Neural cell (in vitro differentiated cells): ENCODE data around the gene ASIC2. TPM values are rescaled to one million over a fixed set of nuclear protein-coding genes. Genes with fewer than 3 reads are reported as not detected.
A peak's percentile ranks its signal among the peaks of the same experiment; 100 is the strongest.

Experiments
- H2AFZ ChIP-seq: fragments of 200-600, 300-800 bp; sonication (generic), shearing (Covaris generic); 2 replicates; pipeline ENCODE4 v1.6.0; 2014; ENCODE audit warnings: low read depth, mild to moderate bottlenecking, antibody characterized with exemption, low read length, moderate library complexity
- H3F3A ChIP-seq: fragments of 200-600 bp; shearing (Covaris generic); 2 replicates; pipeline ENCODE4 v1.6.1; 2016; ENCODE audit warnings: mild to moderate bottlenecking, moderate library complexity, mixed read lengths, antibody characterized with exemption, low read length; ENCODE audit not compliant: insufficient read depth, poor library complexity, severe bottlenecking
- H3K27ac ChIP-seq: fragments of 200-600, 300-800 bp; sonication (generic), shearing (Covaris generic); 2 replicates; pipeline ENCODE4 v1.5.1; 2014; ENCODE audit warnings: mild to moderate bottlenecking, low read length, moderate library complexity
- H3K27me3 ChIP-seq: fragments of 300-800, 200-600 bp; sonication (generic), shearing (Covaris generic); 2 replicates; pipeline ENCODE4 v1.6.0; 2014; ENCODE audit warnings: mild to moderate bottlenecking, low read depth, low read length, moderate library complexity; ENCODE audit not compliant: insufficient read depth
- H3K36me3 ChIP-seq: fragments of 300-800, 200-600 bp; sonication (generic), shearing (Covaris generic); 2 replicates; pipeline ENCODE4 v1.5.1; 2014; ENCODE audit warnings: mild to moderate bottlenecking, antibody characterized with exemption, low read length, moderate library complexity; ENCODE audit not compliant: insufficient read depth
- H3K4me2 ChIP-seq: fragments of 300-800, 200-600 bp; sonication (generic), shearing (Covaris generic); 2 replicates; pipeline ENCODE4 v1.6.0; 2014; ENCODE audit warnings: mild to moderate bottlenecking, low read length
- H3K4me3 ChIP-seq: fragments of 300-800, 200-600 bp; sonication (generic), shearing (Covaris generic); 2 replicates; pipeline ENCODE4 v1.5.1; 2014; ENCODE audit warnings: mild to moderate bottlenecking, low read length, moderate library complexity
- H3K79me2 ChIP-seq: fragments of 200-600 bp; shearing (Covaris generic); replicated peaks from 2 replicates; pipeline ENCODE4 v1.6.0; 2014; ENCODE audit warnings: mild to moderate bottlenecking, low read length, moderate library complexity; ENCODE audit not compliant: insufficient read depth
- H3K9ac ChIP-seq: fragments of 300-800, 200-600 bp; sonication (generic), shearing (Covaris generic); 2 replicates; pipeline ENCODE4 v1.6.1; 2016; ENCODE audit warnings: mild to moderate bottlenecking, low read length, mixed read lengths
- H3K9me2 ChIP-seq: fragments of 200-600 bp; shearing (Covaris generic); 2 replicates; pipeline ENCODE4 v1.6.1; 2016; ENCODE audit warnings: mild to moderate bottlenecking, low read length, mixed read lengths; ENCODE audit not compliant: insufficient read depth
- H3K9me3 ChIP-seq: fragments of 200-600, 300-800 bp; sonication (generic), shearing (Covaris generic); 2 replicates; pipeline ENCODE4 v1.6.1; 2016; ENCODE audit warnings: mild to moderate bottlenecking, mixed run types, low read length, moderate library complexity, mixed read lengths
- H4K20me1 ChIP-seq: fragments of 200-600 bp; shearing (Covaris generic); 2 replicates; pipeline ENCODE4 v1.6.1; 2016; ENCODE audit warnings: mild to moderate bottlenecking, mixed run types; ENCODE audit not compliant: insufficient read depth
- CTCF ChIP-seq: fragments of 450-650 bp; IDR thresholded peaks from 2 replicates; pipeline ENCODE4 v1.5.1; 2014; ENCODE audit warnings: antibody characterized with exemption, mild to moderate bottlenecking, moderate library complexity; ENCODE audit not compliant: poor library complexity, severe bottlenecking
- EP300 ChIP-seq: fragments of 450-650 bp; conservative IDR thresholded peaks from 2 replicates; pipeline ENCODE4 v1.6.1; 2014; ENCODE audit warnings: antibody characterized with exemption, mild to moderate bottlenecking, moderate library complexity; ENCODE audit not compliant: poor library complexity, severe bottlenecking
- EZH2 ChIP-seq: fragments of 200-600, 300-800 bp; shearing (Covaris generic), sonication (generic); IDR thresholded peaks from 2 replicates; pipeline ENCODE4 v1.6.1; 2014; ENCODE audit warnings: antibody characterized with exemption, low read length, borderline replicate concordance, mild to moderate bottlenecking; ENCODE audit not compliant: insufficient read depth, poor library complexity, severe bottlenecking
- MXI1 ChIP-seq: fragments of 450-650 bp; conservative IDR thresholded peaks from 2 replicates; pipeline ENCODE4 v1.6.1; 2014; ENCODE audit warnings: antibody characterized with exemption, mild to moderate bottlenecking; ENCODE audit not compliant: poor library complexity, severe bottlenecking
- POLR2AphosphoS5 ChIP-seq: IDR thresholded peaks from 2 replicates; pipeline ENCODE4 v1.6.1; 2012
- RAD21 ChIP-seq: fragments of 450-650 bp; conservative IDR thresholded peaks from 2 replicates; pipeline ENCODE4 v1.6.1; 2014; ENCODE audit warnings: antibody characterized with exemption, mild to moderate bottlenecking, moderate library complexity
- REST ChIP-seq: IDR thresholded peaks from 2 replicates; pipeline ENCODE4 v1.6.1; 2012; ENCODE audit warnings: borderline replicate concordance
- SMC3 ChIP-seq: fragments of 450-650 bp; conservative IDR thresholded peaks from 2 replicates; pipeline ENCODE4 v1.6.1; 2014; ENCODE audit warnings: antibody characterized with exemption, mild to moderate bottlenecking, moderate library complexity; ENCODE audit not compliant: poor library complexity
- TAF1 ChIP-seq: IDR thresholded peaks from 2 replicates; pipeline ENCODE4 v1.6.1; 2012; ENCODE audit warnings: low read depth
- polyA plus RNA-seq: library from polyadenylated mRNA; depleted of rRNA; stranded (reverse); fragments of >200 nt; gene quantifications from 2 replicates; pipeline ENCODE4 v1.2.3, GENCODE V29; 2014

The ASIC2 gene
- polyA plus RNA-seq, 1 donor from 2014 or later: 2.4 TPM

- TF ChIP-seq EP300: no peak
- TF ChIP-seq TAF1: no peak
- no peak for TF ChIP-seq EZH2
- peak; percentile 69 for TF ChIP-seq CTCF
- no peak for TF ChIP-seq REST
- peak; percentile 68 for TF ChIP-seq SMC3
- no peak for TF ChIP-seq MXI1
- no peak for TF ChIP-seq POLR2AphosphoS5
- TF ChIP-seq RAD21: peak; percentile 71
- H2AFZ ChIP-seq: no peak overlapping the region
- no peaks in the 10 kb centered on the region for H3K36me3 ChIP-seq
- no peaks in the 10 kb centered on the region for H4K20me1 ChIP-seq
- no peaks in the 10 kb centered on the region for H3K9me3 ChIP-seq
- H3F3A ChIP-seq: no peaks in the 10 kb centered on the region
- no peaks in the 10 kb centered on the region for H3K27me3 ChIP-seq
- H3K9me2 ChIP-seq: no peaks in the 10 kb centered on the region
- no peak overlapping the region for H3K27ac ChIP-seq
- no peak overlapping the region for H3K9ac ChIP-seq
- H3K4me2 ChIP-seq: no peak overlapping the region
- no peak overlapping the region for H3K4me3 ChIP-seq
- H3K79me2 ChIP-seq: no peaks in the 10 kb centered on the region
These were observed 254.4 kb downstream of the ASIC2 start for GRCh38 chr17:33038740-33039139.

- Histone ChIP-seq H3F3A (no peaks in the 10 kb centered on the region), H3K4me2 (no peak overlapping the region), H3K27ac (no peak overlapping the region), H3K79me2 (no peaks in the 10 kb centered on the region), H3K27me3 (no peaks in the 10 kb centered on the region), H3K9me2 (no peaks in the 10 kb centered on the region), H4K20me1 (no peaks in the 10 kb centered on the region), H3K4me3 (no peak overlapping the region), H2AFZ (no peak overlapping the region), H3K9me3 (no peaks in the 10 kb centered on the region), H3K9ac (no peak overlapping the region), H3K36me3 (no peaks in the 10 kb centered on the region)
- TF ChIP-seq TAF1 (no peak), REST (no peak), EZH2 (no peak), CTCF (no peak), SMC3 (no peak)
These were observed 259.9 kb downstream of the ASIC2 start for GRCh38 chr17:33033176-33033575.
